Measurements from ENCODE around the gene ASPSCR1.

ASPSCR1 gene

DNA sequence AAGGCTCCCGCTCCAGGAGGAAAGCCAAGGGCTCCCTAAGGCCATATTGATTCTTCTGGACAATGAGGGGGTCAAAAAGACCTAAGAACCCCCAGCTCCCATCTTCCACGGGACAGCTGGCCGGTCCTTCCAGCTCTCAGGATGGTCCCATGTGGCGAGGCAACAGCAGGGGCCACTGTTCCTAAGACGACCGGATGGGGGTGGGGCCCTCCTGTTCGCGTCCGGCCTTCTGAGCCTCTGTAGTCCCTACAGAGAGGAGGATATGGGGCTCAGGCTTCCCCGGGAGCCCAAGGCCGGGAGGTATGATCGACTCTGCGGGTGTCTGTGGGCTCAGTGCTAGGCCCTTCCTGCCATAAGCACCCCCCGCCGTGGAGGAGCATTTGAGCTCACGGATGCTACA, 66.1 kb downstream of the ASPSCR1 start:
- no peak for DNase-seq

DNA sequence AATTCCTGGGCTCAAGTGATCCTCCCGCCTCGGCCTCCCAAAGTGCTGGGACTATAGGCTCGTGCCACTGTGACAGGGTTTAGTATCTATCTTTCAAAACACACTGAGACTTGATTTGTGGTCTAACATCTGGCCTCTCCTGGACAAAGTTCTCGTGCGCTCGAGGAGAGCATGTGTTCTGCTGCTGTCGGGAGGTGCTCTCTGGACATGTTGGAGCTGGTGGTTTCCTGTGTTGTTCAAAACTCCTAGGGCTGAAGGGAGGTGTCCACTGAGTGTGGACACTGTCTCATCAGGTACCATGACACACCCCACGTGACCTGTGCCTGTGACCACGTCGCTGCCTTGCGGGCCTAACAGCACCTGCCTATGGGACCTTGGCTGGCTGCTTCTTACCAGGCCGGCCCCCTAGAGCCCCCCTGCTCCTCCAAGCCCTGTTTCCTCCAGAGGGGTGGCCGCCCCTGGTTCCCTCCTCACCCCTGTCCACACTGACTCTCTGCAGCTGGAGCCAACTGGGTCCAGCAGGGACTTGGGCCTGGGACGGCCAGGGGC, 68.6 kb downstream of the ASPSCR1 start:
- no peak for DNase-seq

DNA sequence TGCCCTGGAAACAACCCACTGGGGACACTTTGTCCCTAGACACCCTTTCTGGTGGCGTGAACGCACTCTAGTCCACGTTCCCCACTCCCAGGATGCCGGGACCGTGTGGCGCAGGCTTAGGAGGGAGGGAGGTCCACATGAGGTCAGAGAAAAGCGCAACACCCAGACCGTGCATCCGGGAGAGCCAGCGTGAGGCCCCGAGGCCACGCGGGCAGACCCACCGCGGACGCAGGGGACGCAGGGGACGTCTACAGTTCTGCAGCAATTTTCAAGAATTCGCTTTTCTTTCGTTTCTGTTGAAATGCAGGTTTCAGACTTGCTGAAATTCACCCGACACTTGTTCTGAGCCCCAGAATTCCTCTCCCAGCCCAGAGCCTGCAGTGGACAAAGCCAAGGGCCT, 69.5 kb downstream of the ASPSCR1 start:
- DNase-seq, result no peak

GRCh38 chr17:82047379-82047778, 70.0 kb downstream of the ASPSCR1 start:
- no peak for DNase-seq

DNA sequence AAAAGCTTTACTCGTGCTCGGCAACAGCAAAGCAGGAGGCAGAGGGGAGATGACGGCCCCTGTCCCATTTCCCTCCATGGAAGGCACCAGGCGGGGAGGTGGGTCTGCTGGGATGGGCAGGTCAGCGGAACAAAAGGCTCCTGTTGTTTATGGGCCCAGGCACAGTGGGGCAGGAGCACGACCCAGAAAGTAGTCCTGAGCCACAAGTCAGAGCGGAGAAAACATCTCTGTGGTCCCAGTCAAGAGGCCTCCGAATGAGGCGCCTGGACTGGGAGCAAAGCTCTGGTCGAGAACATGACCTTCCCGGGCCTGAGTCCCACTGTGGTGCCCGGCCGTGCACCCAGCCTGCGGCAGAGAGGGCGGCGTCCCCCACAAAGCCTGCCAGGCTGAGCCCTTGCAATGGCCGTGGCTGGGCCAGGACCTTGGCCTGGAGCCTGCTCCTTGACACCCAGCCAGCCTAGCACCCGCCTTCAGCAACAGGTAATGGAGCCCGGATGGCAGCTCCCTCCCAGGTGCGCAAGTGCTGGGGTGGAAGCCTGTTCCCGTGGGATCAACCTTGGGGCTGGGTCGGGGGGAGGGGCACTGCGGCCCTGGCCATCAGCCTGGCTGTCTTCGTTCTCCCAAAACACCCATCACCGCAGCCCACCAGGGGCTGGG, 70.6 kb downstream of the ASPSCR1 start:
- DNase-seq, result no peak

GRCh38 chr17:82048571-82048971, 71.1 kb downstream of the ASPSCR1 start:
- DNase-seq, result no peak

DNA sequence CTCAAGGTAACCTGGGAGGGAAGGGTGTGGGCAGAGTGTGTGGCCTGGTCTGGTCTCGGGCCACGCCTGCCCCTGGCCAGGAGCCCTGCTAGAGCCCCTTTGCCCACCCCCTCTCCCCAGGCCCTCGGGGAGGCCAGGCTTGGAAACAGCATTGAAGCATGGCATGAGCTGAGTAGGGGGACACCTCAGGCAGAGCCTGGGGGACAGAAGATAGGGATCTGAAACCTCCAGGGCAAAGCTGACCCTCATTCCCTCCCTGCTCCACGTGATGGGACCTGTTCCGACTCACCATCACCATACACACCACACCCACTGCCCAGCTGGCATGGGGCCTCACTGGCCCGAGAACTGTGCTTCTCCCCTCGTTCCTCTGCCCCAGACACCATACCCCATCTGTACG, 71.7 kb downstream of the ASPSCR1 start:
- DNase-seq, result no peak

DNA sequence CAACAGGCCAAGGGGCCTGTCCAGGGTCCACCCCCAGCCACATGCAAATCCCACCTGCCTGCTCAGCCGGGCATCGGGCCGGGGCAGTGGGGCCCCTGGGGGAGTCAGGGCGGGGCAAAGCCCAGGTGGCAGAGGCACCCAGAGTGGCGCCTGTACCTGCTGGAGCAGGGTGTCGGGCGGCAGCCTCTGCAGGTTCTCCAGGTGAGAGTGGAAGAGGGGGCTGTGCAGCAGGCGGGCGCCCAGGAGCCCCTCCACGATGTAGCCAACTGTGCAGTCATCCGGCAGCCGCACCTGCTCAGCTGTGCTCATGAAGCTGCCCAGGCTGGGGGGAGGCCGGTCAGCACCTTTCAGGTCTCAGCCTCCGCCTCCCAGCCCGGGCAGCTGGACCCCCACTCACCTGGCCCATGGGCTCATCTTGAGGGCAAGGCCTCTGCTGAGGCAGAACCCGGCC, 72.1 kb downstream of the ASPSCR1 start:
- DNase-seq, result no peak

GRCh38 chr17:82050152-82050760, 72.8 kb downstream of the ASPSCR1 start:
- no peak for DNase-seq

GRCh38 chr17:82050761-82051641, 73.6 kb downstream of the ASPSCR1 start:
- DNase-seq, result no peak

- DNase-seq, result peak; percentile 87
These were observed 74.6 kb downstream of the ASPSCR1 start, which contains the start of the genes GPS1 and RFNG for GRCh38 chr17:82051776-82052637. GPS1 (plus strand) TSS chr17:82051898; CDS start chr17:82051932, 34 bp downstream. RFNG (minus strand) TSS chr17:82051811; CDS start chr17:82051766, 45 bp downstream.

- no peak for DNase-seq
These were observed 75.2 kb downstream of the ASPSCR1 start for GRCh38 chr17:82052638-82053059.

- no peak for DNase-seq
These were observed 75.7 kb downstream of the ASPSCR1 start for GRCh38 chr17:82053130-82053529.

- DNase-seq, result no peak
These were observed 76.3 kb downstream of the ASPSCR1 start for GRCh38 chr17:82053556-82054263.

DNA sequence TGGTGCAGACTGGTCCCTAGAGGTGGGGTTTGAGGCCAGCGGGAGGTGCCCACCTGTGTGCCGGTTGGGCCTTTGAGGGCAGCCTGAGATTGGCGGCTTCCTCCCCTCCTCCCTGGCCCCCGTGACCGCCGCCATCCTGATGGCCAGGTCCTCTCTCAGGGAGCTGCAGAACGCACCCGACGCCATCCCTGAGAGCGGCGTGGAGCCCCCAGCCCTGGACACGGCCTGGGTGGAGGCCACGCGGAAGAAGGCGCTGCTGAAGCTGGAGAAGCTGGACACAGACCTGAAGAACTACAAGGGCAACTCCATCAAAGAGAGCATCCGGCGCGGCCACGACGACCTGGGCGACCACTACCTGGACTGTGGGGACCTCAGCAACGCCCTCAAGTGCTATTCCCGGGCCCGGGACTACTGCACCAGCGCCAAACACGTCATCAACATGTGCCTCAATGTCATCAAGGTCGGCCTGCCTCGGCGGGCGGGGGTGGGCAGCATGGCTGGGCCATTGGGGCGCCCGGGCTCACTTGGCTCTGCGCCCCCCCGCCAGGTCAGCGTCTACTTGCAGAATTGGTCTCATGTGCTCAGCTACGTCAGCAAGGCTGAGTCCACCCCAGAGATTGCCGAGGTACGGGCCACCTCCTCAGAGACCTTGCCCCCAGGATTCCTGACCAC, 77.1 kb downstream of the ASPSCR1 start:
- DNase-seq, result no peak

DNA sequence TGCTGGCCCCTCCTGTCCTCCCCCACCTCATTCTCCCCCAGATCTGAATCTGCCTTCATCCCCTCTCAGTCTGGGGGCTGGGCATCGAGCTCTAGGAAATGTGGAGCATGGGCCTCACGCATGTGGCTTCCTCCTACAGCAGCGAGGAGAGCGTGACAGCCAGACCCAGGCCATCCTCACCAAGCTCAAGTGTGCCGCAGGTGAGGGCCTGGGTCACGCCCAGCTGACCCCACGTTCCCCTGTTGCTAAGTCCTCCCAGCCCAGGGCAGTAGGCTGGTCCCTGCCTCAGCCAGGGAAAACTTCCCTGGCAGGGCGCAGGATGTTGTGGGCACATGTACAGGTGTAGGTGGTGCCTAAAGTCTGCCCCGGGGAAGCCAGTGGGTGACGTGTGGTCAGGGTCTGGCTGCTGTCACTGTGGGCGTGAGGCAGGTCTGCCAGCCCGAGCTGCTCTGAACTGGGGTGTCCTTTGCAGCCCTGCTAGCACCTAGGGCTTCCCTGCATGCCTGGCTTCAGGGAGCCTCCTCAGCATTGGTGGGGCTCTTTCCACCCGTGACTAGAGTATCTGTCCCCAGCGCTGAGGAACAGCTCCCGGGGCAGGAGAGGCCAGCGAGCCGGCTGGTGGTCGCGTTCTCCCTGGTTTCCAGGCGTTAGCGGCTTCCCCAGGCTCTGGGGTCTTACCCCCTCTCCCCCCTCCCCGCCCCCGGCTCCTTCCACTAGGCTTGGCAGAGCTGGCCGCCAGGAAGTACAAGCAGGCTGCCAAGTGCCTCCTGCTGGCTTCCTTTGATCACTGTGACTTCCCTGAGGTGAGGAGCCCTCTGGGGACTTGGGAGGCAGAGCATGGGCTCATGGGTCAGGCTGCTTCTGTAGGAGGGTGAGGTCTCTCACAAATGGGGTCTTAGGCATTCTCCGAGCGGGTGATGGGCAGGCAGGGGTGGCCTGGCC, 77.9 kb downstream of the ASPSCR1 start:
- no peak for DNase-seq

DNA sequence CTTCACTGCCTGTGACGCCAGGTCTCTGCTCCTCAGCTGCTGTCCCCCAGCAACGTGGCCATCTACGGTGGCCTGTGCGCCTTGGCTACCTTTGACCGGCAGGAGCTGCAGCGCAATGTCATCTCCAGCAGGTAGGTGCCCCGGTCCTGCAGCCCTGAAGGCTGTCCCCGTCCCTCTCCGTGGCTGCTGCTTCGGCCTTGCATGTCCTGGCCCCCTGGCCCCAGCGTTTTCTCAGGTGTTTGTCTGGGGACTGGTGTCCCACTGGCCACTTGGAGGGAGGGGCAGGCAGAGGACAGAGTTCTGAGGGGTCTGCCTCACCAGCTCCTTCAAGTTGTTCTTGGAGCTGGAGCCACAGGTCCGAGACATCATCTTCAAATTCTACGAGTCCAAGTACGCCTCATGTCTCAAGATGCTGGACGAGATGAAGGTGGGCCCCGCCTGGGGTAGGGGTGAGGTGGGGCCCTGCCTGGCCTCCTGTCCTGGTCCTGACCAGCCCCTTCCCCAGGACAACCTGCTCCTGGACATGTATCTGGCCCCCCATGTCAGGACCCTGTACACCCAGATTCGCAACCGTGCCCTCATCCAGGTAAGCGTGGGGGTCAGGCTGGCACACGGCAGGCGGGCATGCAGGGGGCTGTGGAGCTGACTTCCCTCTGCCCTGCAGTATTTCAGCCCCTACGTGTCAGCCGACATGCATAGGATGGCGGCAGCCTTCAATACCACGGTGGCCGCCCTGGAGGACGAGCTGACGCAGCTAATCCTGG, 78.7 kb downstream of the ASPSCR1 start:
- no peak for DNase-seq

DNA sequence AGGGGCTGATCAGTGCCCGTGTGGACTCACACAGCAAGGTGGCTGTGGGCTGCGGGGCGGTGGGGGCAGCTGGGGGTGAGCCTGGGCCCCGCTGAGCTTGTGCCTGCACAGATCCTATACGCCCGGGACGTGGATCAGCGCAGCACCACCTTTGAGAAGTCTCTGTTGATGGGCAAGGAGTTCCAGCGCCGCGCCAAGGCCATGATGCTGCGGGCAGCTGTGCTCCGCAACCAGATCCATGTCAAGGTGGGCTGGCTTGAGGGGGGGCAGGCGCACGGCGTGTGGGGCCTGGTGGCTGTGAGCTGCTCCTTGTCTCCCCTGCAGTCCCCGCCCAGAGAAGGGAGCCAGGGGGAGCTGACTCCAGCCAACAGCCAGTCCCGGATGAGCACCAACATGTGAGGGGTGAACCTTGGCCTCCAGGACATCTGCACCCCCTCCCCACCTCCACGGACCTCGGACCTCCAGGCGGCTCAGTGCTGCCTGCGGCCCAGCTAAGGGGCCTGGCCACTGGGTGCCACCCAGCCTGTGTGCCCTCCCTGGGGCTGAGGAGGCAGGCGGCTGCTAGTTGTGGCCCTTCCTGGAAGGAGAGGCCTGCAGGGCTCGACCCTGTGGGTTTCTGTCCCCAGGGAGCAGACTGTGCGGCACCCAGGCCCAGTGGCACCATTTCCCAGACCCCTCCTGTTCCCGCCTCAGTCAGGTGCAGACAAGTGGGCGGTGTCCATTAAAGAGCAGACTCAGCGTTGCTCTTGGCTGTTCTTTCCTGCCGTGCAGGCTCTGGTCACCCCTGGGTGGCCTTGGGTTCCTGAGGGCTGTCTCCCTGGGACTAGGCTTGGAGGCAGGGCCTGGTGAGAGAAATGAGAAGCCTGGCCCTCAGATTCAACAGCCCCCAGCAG, 79.5 kb downstream of the ASPSCR1 start:
- no peak for DNase-seq

Measured in NCI-H345 (cell line).